CD4-positive, alpha-beta T cell (primary cell): ENCODE data around the gene KIAA1217. TPM values are rescaled to one million over a fixed set of nuclear protein-coding genes. Genes with fewer than 3 reads are reported as not detected.

Experiments used
- ATAC-seq: fragments of 200-7000 bp; cut with Tn5 transposase; one replicate; pipeline ENCODE4 v1.10.0; 2022; ENCODE audit warnings: mild to moderate bottlenecking; ENCODE audit not compliant: poor library complexity
- CTCF ChIA-PET: fragments of 350-600 bp; sonication (Branson Sonifier 250); formaldehyde crosslinking; loops from one replicate; lab custom pipeline; 2021; ENCODE audit warnings: antibody characterized with exemption, inconsistent platforms; lab: Charles Lee
- POLR2A ChIA-PET: fragments of 350-600 bp; sonication (Branson Sonifier 250); formaldehyde crosslinking; loops from one replicate; lab custom pipeline; 2021; ENCODE audit warnings: antibody characterized with exemption, inconsistent platforms; lab: Charles Lee
- DNase-seq, 14 experiments: peaks; one replicate each; pipeline ENCODE4 v3.0.0-alpha.2; 2013 to 2020; ENCODE audit warnings: mixed read lengths in 2 of 14
- H3K27ac ChIP-seq, 2 donors: one replicate each; pipeline versions ENCODE4 v1.5.1 to v1.7.0; 2013; ENCODE audit warnings: low read length in 2 of 2, low read depth in 1 of 2, mild to moderate bottlenecking in 1 of 2
- H3K27me3 ChIP-seq, 2 experiments: 1 replicate in 1 of 2; 2 replicates in 1 of 2; pipeline versions ENCODE4 v1.6.1 to v1.7.0; 2013; ENCODE audit warnings: low read length in 2 of 2, control low read depth in 1 of 2, mild to moderate bottlenecking in 1 of 2, moderate library complexity in 1 of 2; ENCODE audit not compliant: insufficient read depth in 2 of 2, control insufficient read depth in 1 of 2
- H3K36me3 ChIP-seq: one replicate; pipeline ENCODE4 v1.6.1; 2013; ENCODE audit warnings: low read length, control low read depth; ENCODE audit not compliant: insufficient read depth
- H3K4me1 ChIP-seq: one replicate; pipeline ENCODE4 v1.6.1; 2013; ENCODE audit warnings: low read length, control low read depth; ENCODE audit not compliant: insufficient read depth
- H3K4me3 ChIP-seq: one replicate; pipeline ENCODE4 v1.5.1; 2013; ENCODE audit warnings: mild to moderate bottlenecking, low read length, moderate library complexity
- H3K9me3 ChIP-seq, 2 experiments: 1 replicate in 1 of 2; 2 replicates in 1 of 2; pipeline versions ENCODE4 v1.6.1 to v1.7.0; 2013; ENCODE audit warnings: low read length in 2 of 2, mild to moderate bottlenecking in 2 of 2, control low read depth in 1 of 2, moderate library complexity in 1 of 2; ENCODE audit not compliant: control insufficient read depth in 1 of 2, insufficient read depth in 1 of 2
- H3K27ac Mint-ChIP-seq: one replicate; pipeline ENCODE4 v1.8.0; 2020; ENCODE audit warnings: mixed read lengths
- H3K27me3 Mint-ChIP-seq: one replicate; pipeline ENCODE4 v1.8.0; 2021; ENCODE audit warnings: mixed read lengths
- H3K36me3 Mint-ChIP-seq: one replicate; pipeline ENCODE4 v1.8.0; 2021; ENCODE audit warnings: low read depth, mixed read lengths
- H3K4me1 Mint-ChIP-seq: one replicate; pipeline ENCODE4 v1.8.0; 2021; ENCODE audit warnings: low read depth, mixed read lengths
- H3K4me3 Mint-ChIP-seq: one replicate; pipeline ENCODE4 v1.8.0; 2020; ENCODE audit warnings: mild to moderate bottlenecking, mixed read lengths
- H3K9me3 Mint-ChIP-seq: one replicate; pipeline ENCODE4 v1.8.0; 2020; ENCODE audit warnings: mixed read lengths
- intact Hi-C, 2 experiments: fragments of 100-400 bp; cut with DNase I in 1 of 2; cut with micrococcal nuclease in 1 of 2; formaldehyde crosslinking; loops; one replicate each; pipeline versions ENCODE4 v1.15.1 to v1.9.0; 2023 to 2025; cut with DNase I, micrococcal nuclease
- total RNA-seq, 174 experiments: library from RNA in 2 of 174; stranded (reverse) in 2 of 174; gene quantifications; one replicate each; pipeline ENCODE4 v1.2.3 and lab custom pipeline; 2021 to 2026
- TF ChIP-seq, protein P1 (sequence below): fragments of 200-600 bp; IDR thresholded peaks from one replicate; pipeline ENCODE4 v1.8.0; 2022; ENCODE audit warnings: antibody characterized with exemption, mild to moderate bottlenecking

Gene KIAA1217
- total RNA-seq, 2 experiments from 2014 or later: not detected

GRCh38 chr10:24209946-24210491, 1.1 kb downstream of the KIAA1217 start:
- TF ChIP-seq, protein P1, sequence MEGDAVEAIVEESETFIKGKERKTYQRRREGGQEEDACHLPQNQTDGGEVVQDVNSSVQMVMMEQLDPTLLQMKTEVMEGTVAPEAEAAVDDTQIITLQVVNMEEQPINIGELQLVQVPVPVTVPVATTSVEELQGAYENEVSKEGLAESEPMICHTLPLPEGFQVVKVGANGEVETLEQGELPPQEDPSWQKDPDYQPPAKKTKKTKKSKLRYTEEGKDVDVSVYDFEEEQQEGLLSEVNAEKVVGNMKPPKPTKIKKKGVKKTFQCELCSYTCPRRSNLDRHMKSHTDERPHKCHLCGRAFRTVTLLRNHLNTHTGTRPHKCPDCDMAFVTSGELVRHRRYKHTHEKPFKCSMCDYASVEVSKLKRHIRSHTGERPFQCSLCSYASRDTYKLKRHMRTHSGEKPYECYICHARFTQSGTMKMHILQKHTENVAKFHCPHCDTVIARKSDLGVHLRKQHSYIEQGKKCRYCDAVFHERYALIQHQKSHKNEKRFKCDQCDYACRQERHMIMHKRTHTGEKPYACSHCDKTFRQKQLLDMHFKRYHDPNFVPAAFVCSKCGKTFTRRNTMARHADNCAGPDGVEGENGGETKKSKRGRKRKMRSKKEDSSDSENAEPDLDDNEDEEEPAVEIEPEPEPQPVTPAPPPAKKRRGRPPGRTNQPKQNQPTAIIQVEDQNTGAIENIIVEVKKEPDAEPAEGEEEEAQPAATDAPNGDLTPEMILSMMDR: no peak
- DNase-seq (peak in 1 of 14 experiments; percentile 2), ATAC-seq (no peak)
- peaks cover 6% of the 10 kb centered on the region for H3K4me1 ChIP-seq
- H3K27me3 Mint-ChIP-seq: peaks cover 49% of the 10 kb centered on the region
- H3K4me3 Mint-ChIP-seq: no peak overlapping the region
- no peaks in the 10 kb centered on the region for H3K9me3 ChIP-seq
- peaks cover 14% of the 10 kb centered on the region for H3K4me1 Mint-ChIP-seq
- H3K27ac ChIP-seq: no peak overlapping the region
- H3K4me3 ChIP-seq: no peak overlapping the region
- intact Hi-C loops: no loop called here
- no peaks in the 10 kb centered on the region for H3K9me3 Mint-ChIP-seq
- H3K36me3 ChIP-seq: no peaks in the 10 kb centered on the region
- peaks cover 8 to 24% of the 10 kb centered on the region in 2 experiments for H3K27me3 ChIP-seq
- ChIA-PET CTCF (no interaction called here), POLR2A (no interaction called here)
- no peaks in the 10 kb centered on the region for H3K36me3 Mint-ChIP-seq
- no peak overlapping the region for H3K27ac Mint-ChIP-seq

- POLR2A ChIA-PET: no interaction called here
- TF ChIP-seq, protein P1: no peak
Observed at GRCh38 chr10:24210501-24210900, 1.6 kb downstream of the KIAA1217 start.

DNA sequence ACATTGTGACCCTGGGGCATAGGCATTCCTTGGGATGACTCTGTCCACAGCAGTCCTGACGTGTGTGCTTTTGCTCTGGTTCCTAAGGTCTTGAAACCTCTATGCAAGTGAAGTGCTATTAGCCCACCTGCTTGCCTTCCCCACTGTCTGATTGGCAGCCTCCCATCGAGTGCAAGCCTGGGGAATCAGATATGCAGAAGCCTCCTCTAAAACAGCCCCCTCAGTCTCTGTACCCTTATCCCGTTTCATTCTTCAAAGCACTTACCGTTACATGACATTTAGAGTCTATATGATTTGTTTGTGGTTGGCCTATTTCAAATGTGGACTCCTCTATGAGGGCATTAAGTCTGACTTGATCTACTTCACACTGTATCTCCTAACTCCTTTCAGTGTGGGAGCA, 4.3 kb downstream of the KIAA1217 start:
- Mint-ChIP-seq H3K27ac (no peak overlapping the region), H3K4me3 (no peak overlapping the region), H3K27me3 (peaks cover 34% of the 10 kb centered on the region), H3K4me1 (peaks cover 11% of the 10 kb centered on the region), H3K36me3 (no peaks in the 10 kb centered on the region), H3K9me3 (no peaks in the 10 kb centered on the region)
- POLR2A ChIA-PET: no interaction called here
- CTCF ChIA-PET: no interaction called here
- H3K9me3 ChIP-seq: no peaks in the 10 kb centered on the region
- H3K27ac ChIP-seq: no peak overlapping the region
- peaks cover 3 to 13% of the 10 kb centered on the region in 2 experiments for H3K27me3 ChIP-seq
- H3K4me1 ChIP-seq: peaks cover 6% of the 10 kb centered on the region
- intact Hi-C loops: no loop called here
- no peak for ATAC-seq
- TF ChIP-seq, protein P1: no peak
- H3K36me3 ChIP-seq: no peaks in the 10 kb centered on the region
- H3K4me3 ChIP-seq: no peak overlapping the region
- DNase-seq: no peak

More at GRCh38 chr10:24210501-24210900, 1.6 kb downstream of the KIAA1217 start:
- peaks cover 6% of the 10 kb centered on the region for H3K4me1 ChIP-seq
- H3K4me1 Mint-ChIP-seq: peaks cover 14% of the 10 kb centered on the region
- ATAC-seq (no peak), DNase-seq (no peak)
- no peak overlapping the region for H3K4me3 ChIP-seq
- no peak overlapping the region for H3K4me3 Mint-ChIP-seq
- no peak overlapping the region for H3K27ac Mint-ChIP-seq
- intact Hi-C loops: no loop called here
- CTCF ChIA-PET: no interaction called here
- no peaks in the 10 kb centered on the region for H3K36me3 ChIP-seq
- H3K27me3 ChIP-seq: peaks cover 8 to 24% of the 10 kb centered on the region in 2 experiments
- H3K9me3 ChIP-seq: no peaks in the 10 kb centered on the region
- no peaks in the 10 kb centered on the region for H3K36me3 Mint-ChIP-seq
- H3K27me3 Mint-ChIP-seq: peaks cover 51% of the 10 kb centered on the region
- no peak overlapping the region for H3K27ac ChIP-seq
- no peaks in the 10 kb centered on the region for H3K9me3 Mint-ChIP-seq
